Fibroblast of pulmonary artery (primary cell): ENCODE data around the gene LILRA5.

Experiments used
- DNase-seq: peaks from one replicate; pipeline ENCODE4 v3.0.0-alpha.2; 2010; ENCODE audit warnings: low read depth
- H3K4me3 ChIP-seq: replicated peaks from 2 replicates; pipeline ENCODE4 v1.5.1; 2011; ENCODE audit warnings: low read depth, mild to moderate bottlenecking, control low read depth, low read length, moderate library complexity
- TF ChIP-seq, protein P1 (sequence below): IDR thresholded peaks from 2 replicates; pipeline ENCODE4 v1.5.1; 2011; ENCODE audit warnings: mild to moderate bottlenecking, control low read depth, low read length, inconsistent platforms; ENCODE audit errors: missing control alignments

Gene LILRA5

DNA sequence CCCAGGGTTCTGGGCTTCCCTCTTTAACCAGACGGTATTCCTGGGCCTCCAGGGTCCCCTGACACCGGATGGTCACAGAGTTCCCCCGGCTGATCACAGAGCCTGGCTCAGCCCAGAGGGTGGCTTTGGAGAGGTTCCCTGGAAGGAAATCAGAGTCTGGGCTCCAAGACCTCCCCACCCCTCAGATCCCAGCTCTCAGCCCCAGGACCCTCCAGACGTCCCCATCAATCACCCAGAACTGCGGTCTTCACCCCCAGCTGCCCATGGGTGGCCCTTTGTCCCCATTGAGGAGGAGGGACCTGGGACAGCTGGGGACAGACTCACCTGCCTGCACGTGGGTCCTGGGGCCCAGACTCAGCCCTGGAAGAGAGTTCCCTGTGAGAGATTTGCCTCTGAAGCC is 955 bp downstream of the LILRA5 start:
- no peak overlapping the region for H3K4me3 ChIP-seq
- TF ChIP-seq, protein P1, sequence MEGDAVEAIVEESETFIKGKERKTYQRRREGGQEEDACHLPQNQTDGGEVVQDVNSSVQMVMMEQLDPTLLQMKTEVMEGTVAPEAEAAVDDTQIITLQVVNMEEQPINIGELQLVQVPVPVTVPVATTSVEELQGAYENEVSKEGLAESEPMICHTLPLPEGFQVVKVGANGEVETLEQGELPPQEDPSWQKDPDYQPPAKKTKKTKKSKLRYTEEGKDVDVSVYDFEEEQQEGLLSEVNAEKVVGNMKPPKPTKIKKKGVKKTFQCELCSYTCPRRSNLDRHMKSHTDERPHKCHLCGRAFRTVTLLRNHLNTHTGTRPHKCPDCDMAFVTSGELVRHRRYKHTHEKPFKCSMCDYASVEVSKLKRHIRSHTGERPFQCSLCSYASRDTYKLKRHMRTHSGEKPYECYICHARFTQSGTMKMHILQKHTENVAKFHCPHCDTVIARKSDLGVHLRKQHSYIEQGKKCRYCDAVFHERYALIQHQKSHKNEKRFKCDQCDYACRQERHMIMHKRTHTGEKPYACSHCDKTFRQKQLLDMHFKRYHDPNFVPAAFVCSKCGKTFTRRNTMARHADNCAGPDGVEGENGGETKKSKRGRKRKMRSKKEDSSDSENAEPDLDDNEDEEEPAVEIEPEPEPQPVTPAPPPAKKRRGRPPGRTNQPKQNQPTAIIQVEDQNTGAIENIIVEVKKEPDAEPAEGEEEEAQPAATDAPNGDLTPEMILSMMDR, result no peak
- DNase-seq, result no peak

DNA sequence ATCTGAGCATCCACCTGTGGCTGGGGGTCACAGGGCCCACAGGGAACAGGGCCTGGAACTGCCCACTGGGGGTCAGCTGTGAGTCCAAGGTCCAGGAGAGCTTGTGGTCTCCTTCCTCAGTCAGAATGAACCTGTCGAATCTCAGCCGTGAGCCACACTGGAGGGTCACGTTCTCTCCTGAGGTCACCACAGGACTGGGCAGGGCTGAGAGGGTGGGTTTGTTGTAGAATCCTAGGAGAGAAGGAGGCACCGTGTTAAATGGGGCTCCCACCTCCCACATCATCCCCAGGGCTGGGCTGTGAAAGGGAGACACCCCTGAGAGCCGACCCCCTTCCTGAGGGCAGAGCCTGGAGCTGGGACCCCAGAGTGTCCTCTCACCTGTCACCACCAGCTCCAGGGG is 1.5 kb downstream of the LILRA5 start:
- no peak overlapping the region for H3K4me3 ChIP-seq
- DNase-seq, result no peak
- TF ChIP-seq, protein P1, result no peak

DNA sequence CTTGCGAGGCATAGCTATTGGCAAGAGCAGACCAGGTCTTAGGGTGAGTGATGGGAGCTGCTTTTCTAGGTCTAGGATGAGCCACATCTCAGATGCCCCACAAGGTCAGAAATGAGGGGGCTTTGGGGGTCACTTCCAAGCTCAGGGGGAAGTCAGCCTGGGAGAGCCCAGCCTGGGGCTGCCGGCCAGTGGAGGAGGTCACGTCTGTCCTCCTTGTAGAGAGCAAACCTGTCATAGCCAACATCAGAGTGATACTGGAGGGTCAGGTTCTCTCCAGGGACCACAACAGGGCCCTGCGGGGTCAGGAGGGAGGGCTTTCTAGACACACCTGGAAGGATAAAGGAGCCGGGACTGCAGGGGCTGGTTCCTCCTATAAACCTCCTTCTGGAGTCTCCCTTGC is 2.4 kb downstream of the LILRA5 start:
- no peak overlapping the region for H3K4me3 ChIP-seq
- TF ChIP-seq, protein P1, result no peak
- DNase-seq, result no peak

DNA sequence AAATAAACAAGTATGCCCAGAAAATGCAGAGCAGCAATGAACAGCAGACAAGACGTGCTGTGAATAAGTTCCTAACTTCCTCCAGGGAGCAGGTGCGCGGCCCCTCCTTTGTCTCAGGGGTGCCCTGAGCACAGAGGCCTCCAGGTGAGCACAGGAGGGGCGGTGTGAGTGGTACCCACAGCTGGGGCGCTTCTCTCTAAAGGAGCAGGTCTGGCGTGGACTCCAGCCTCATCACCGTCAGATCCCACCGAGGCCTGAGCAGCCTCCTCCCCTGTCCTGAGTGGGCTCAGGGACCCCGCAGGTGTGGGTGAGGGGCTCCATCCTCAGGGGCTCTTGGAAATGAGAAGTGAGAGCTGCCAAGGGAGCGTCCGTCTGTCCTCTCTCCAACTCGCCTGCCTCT is 3.2 kb downstream of the LILRA5 start:
- H3K4me3 ChIP-seq, result no peak overlapping the region
- no peak for DNase-seq
- TF ChIP-seq, protein P1, result no peak

DNA sequence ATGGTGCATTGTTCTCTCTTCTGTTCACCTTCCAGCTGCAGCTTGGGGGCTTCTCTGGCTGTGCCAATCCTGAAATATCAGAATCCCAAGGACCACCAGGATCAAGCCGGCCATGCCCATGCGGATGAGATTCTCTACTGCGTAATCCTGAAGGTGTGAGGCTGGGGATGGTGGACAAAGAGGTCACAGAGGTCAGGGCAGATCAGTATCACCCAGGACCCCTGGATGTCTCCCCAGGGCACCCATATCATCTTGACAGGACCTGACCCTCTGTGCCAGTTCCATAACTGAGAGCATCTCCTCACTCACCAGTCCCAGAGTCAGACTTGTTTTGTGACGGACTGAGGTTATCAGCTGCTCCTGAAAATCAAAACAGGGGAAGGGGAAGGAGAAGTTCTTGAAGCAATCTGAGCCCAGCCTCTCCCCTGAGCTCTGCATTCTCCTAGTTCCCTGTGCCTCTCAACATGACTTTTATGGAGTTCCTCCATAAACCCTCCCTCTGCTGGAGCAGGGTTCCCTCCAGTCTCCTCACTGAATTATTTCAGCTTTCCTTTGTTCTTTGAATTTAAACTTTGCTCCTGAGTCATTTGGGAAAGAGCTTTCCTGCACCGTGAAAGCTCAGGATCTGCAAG is 5.5 kb downstream of the LILRA5 start:
- no peak for DNase-seq
- no peak overlapping the region for H3K4me3 ChIP-seq
- TF ChIP-seq, protein P1, result no peak

DNA sequence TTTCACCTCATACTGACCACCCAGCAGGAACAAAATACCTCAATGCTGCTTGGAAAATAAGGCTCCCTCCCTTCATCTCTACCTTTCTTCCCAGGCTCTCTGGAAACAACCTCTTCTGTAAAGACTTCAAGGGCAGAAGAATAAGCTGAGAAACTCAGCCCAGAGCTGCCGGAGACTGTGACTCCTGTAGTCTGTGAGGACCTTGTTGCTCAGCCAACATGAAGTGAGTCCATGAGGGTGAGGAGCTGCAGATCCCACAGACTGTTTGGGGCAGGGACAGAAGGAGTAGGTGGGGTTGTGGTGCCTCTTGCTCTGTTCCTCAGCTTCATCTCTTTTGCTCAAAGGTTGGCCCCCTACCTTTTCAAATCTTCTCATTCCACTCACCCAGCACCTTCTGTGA is 7.8 kb downstream of the LILRA5 start:
- TF ChIP-seq, protein P1, result no peak
- no peak for DNase-seq
- no peak overlapping the region for H3K4me3 ChIP-seq

DNA sequence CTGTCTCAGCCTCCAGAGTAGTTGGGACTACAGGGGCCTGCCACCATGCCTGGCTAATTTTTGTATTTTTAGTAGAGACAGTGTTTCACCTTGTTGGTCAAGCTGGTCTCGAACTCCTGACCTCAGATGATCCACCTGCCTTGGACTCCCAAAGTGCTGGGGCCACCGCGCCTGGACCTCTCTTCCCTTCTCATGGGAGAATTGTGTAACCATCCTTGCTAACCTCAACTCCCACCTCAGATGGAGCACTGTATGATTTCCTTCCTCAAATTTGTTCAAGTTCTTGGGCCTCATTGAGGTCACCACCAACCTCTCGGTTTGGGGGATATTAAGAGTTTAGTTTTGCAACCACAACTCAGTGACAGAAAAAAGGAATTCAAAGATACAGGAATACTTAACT is 10.7 kb downstream of the LILRA5 start:
- no peak overlapping the region for H3K4me3 ChIP-seq
- TF ChIP-seq, protein P1, result no peak
- DNase-seq, result no peak
